HuH-7 (cell line): ENCODE data around the gene SLX4IP.

ENCODE experiments used
- DNase-seq: peaks from one replicate; pipeline ENCODE4 v3.0.0; 2011; ENCODE audit warnings: low spot score

Gene SLX4IP

DNA sequence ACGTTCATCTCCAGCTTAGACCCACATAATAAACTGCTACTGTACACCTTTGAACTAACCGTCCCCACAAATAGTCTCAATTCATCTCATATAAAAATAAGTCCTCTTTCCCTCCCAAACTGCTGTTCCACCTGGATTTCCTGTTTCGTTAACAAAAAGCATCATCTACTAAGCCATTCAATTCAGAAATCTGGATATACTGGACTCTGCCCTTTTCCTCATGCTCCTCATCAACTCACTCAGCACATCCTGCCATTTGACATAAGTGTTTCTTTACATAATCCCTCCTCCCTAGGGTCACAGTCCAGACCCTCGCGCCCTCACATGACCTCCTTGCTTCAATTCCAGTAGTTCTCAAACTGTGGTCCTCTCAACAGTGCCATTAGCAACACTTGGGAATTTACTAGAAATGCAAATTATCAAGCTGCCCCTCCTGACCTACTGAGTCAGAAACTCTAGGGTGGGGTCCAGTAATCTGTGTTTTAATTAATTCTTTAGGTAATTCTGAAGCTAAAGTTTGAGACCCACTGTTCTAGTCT, 5.6 kb upstream of the SLX4IP start:
- DNase-seq, result peak; percentile 86

DNA sequence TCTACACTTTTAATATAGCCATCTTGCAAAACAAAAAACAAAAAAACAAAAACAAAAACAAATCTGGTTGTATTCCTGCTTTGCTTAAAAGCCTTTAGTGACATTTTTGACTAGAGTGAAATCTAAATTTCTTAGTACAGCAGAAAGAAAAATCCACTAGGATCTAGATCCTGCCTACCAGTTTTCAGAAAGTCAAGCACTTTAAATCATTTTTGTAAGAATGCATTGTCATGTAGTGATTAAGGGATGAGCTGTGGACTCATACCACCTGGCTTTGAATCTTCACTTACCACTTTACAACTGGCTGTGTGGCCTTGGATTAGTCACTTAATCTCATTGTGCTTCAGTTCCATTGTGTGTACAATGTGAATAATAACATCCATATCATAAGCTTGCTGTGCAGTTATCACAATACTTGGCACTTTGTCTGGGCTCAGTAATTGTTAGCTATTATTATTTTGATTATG, 5.1 kb upstream of the SLX4IP start:
- DNase-seq, result no peak

DNA sequence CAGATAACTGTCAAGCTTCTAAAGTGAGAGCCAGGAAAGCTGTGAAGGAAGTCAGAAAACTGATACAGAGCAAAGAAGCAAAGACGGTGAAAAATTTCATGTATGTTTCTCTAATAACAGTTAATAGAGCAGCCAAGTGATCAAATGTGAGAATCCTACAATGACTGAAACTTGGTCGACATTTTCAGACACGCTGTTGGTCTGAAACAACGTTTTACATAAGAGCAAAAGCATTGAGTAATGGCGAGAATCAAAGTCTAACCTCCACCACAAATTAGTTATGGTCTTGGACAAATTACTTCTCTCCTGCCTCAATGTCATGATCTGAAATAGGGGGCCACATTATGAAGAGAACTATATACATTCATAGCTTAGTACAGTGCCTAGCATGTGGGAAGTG, 4.4 kb upstream of the SLX4IP start:
- DNase-seq, result no peak

DNA sequence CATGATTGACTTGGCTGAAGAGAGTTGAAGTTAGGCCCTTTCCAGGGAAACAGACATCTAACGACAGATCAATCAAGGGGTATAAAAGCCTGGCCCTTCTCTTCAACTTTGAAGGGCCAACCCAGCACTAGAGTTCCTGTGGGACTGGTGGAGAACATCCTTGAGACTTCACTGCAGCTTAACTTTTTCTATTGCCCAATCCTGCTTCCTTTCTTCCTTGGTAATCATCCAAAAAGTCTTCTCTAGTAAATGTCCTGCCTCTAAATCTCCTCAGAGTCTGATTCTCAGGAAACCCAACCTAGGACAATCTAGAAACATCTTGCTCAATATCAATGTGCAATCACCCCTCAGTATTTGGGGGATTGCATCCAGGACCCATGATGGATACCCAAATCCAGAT, 3.0 kb upstream of the SLX4IP start:
- DNase-seq, result no peak

DNA sequence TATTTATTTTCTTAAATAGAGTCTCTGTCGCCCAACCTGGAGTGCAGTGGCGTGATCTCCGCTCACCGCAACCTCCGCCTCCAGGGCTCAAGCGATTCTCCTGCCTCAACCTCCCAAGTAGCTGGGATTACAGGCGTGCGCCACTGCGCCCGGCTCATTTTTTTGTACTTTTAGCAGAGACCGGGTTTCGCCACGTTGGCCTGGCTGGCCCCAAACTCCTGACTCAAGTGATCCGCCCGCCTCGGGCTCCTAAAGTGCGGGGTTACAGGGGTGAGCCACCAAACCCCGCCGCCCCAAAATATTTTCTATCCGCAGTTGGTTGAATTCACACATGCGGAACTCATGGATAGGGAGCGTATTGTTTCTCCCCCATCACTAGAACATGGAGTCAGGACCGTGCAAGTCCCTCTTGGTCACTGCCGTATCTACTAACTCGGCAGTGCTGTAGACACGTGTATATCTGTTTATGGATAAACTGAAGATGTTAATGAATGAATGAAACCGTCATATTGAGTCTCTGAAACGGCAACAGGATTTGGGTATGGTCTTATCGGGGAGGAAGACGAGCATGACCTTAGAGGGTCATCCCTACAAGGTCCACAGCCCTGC, 2.0 kb upstream of the SLX4IP start:
- DNase-seq, result no peak

DNA sequence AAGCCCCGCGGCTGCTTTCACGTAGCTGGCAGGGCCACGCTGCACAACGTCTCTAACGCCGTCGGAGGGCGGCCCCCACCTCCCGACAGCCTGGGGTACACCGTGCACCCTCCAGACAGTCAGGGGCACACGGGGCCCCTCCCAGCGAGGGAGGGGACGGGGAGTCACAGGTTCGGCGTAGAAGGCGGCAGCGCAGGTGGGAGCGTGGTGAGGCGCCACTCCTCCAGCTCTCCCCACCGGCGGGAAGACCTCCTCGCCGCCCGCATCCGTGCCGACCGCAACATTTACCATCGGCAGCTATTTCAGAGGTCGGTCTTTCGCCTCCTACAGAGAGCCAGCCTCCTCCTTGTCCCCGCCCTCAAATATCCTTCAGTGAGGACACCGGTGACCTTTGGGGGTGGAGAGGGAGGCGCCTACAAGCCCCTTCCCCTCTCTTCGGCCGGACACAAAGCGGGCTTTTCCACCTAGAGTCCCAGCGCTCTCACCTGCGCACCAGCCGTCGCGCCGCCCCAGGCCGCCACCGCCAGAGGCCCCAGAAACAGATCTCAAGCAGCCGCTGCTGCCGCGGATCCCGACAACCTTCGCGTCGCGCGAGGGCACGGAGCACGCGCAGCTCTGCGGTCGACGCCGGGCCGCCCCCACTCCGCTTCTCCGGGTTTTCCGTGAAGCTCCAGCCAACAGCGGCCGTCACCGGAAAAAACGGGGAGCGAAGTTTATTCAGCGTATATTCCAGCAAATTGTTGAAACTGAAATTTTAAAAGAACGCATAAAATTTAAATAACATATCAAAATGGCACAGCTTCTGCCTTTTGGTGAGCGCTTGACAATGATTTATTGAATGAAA, 1.3 kb upstream of the SLX4IP start, which contains the start of gene MKKS:
TSS of gene MKKS (minus strand) at position 600 of the 844 bp plus-strand sequence. CDS start 20,708 bp downstream, outside the sequence.
- peak; percentile 90 for DNase-seq

DNA sequence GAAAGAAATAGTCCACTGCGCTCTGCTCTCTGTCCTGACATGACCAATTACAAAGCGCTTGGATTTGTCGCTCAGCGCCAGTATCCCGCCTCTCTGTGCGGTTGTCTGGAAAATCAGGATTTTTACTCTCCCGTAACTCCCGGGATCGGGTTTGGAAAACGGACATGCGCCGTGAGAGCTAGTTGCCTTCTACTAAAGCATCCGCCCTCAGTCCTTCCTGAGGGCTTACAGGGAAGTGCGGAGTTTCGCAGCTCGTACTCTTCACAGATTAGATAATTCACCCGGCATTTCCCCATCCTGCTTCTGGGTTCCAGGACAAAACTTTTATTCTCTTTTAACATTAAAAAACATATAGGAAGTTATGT, 656 bp upstream of the SLX4IP start:
- DNase-seq, result peak; percentile 91

DNA sequence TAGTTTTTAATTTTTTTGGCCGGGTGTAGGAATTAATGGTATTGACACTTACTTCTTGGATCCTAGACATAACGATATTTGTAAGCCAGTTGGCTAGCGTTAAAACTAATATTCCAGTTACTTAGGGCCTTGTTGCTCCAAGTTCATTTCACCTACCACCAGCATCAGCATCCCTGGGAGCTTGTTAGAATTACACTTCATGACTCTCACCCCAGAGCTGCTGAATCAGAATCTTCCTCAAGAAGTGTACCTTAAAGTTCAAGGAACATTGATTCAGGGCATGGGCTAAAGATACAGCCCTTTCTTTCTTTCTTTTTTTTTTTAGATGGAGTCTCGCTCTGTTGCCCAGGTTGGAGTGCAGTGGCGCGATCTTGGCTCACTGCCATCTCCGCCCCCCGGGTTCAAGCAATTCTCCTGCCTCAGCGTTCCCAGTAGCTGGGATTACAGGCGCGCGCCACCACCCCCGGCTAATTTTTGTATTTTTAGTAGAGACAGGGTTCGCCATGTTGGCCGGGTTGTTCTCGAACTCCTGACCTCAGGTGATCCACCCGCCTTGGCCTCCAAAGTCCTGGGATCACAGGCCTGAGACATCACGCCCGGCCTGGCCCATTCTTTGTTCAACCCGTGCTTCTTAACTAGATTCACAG, 1.1 kb downstream of the SLX4IP start:
- DNase-seq, result no peak

DNA sequence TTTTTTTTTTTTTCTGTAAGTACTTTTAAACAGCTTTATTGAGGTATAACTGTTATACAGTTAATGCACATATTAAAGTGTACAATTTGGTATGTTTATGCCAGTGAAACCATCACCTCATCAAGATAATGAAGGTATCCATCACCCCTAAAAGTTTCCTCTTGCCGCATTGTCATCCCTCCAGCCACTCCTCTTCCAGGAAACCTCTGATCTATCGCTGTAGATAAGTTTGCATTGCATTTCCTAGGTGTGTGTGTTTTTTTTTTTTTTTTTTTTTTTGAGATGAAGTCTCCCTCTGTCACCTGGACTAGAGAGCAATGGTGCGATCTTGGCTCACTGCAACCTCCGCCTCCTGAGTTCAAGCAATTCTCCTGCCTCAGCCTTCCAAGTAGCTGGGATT, 3.1 kb downstream of the SLX4IP start:
- no peak for DNase-seq

DNA sequence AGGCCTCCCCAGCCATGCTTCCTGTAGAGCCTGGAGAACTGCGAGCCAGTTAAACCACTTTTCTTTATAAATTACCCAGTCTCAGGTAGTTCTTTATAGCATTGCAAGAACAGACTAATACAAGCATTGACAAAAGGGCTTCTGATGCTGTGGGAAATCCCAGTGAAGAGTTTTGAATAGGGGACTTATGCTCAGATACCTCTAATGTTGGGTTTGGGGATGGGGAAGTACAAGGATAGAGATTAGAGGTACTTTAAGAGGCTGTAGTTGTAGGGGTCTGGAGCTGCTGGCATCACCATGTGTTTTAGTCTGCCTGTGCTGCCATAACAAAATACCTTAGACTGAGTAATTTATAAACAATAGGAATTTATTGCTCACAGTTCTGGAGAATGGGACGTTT, 8.8 kb downstream of the SLX4IP start:
- DNase-seq, result no peak

DNA sequence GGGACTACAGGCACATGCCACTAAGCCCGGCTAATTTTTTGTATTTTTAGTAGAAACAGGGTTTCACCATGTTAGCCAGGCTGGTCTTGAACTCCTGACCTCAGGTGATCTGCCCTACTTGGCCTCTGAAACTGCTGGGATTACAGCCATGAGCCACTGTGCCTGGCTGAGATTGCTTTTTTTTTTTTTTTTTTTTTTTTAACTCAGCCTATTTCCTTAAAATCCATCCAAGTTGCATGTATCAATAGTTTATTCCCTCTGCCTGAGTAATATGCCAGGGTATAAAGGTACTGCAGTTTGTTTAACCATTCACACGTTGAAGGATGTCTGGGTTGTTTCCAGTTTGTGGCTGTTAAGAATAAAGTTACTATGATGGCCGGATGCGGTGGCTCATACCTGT, 10.7 kb downstream of the SLX4IP start:
- DNase-seq, result no peak

DNA sequence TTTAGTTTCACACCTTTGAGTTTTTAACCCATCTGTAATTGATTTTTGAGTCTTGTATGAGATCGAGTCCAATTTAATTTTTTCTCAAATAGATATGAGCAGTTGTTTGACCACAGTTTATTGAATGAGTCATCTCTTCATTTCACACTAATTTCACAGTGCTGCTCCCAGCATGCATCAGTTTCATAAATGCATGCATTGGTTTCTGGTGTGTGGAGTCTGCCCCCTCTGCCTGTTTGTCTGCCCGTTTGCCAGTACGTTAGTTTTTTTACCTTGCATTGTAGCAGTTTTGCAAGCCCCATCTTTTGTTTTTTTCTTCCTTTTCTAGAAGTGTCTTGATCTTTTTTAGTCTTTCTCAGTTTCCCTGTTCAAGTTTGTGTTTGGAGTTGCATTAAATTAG, 11.9 kb downstream of the SLX4IP start:
- no peak for DNase-seq

DNA sequence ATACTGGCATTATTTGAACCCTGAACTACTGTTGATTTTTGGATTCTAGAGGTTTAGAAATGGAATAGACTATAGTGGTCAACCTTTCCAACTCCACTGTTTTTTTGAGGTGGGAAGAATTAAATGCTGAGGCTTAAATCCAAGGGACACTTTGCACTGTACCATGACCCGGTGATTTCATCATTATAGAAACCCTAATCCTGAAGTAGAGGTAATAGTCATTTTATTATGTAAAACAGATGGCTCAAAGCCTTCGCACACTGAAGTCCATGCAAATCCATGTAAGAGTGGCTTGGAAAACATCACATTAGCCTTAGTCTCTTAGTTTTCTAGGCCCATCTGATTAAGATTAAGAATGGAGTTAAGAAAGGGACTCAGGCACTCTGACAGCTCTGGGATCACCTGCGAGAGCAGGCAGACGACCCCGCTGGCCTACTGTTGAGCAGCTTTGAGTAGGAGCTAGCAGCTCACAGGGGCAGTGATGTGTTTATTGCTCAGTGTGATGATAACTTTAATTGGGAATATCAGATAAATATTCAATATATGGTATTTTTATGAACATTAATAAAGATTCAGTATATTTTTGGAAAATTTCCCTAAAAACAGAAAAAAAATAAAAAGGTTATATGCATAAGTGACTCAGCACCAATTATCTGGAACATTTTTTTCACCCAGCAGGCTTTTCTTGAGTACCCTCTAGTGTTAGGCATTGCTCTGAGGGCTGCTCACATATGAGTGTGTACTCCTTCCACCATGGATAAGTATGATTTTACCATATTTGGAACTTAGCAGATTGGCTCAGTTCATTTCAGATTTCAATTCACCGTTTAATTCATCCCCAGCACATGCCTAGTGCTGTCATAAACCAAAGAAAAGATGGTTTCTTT, 13.4 kb downstream of the SLX4IP start:
- no peak for DNase-seq

DNA sequence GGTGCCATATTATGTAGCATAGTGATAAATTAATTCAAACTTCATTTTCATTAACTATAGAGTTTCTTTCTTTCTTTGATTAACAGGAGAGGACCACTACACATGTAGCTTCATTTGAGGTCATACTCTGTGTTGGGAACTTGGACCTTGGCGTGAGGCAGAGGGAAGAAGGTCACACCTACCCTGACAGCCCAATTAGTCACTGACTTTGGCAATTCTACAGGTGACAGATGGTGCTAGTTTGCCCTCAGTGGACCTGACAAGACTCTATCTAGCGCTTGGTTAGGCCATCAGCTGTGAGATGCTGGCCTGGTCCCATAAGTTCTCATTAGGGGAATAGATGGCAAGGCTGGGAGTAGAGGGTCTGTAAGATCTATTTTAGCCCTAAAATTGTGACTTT, 14.2 kb downstream of the SLX4IP start:
- DNase-seq, result no peak

DNA sequence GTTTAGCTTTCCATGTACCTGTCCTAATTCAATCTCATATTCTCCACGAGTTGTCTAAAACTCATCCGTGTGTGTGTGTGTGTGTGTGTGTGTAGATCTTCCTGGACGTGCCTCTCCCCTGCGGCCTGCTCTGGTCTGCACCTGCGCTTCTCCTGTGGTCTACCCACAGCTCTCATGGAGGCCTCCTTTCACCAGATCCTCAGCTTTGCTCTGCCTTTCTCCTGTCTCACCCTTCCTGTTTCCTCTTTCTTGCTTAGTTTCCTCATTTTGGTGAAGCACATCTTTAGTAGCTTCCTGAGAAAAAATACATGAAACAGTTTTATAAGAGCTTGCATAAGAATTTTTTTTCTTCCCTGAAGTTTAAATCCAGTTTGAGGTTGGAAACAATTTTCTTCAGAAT, 18.1 kb downstream of the SLX4IP start:
- DNase-seq, result no peak

DNA sequence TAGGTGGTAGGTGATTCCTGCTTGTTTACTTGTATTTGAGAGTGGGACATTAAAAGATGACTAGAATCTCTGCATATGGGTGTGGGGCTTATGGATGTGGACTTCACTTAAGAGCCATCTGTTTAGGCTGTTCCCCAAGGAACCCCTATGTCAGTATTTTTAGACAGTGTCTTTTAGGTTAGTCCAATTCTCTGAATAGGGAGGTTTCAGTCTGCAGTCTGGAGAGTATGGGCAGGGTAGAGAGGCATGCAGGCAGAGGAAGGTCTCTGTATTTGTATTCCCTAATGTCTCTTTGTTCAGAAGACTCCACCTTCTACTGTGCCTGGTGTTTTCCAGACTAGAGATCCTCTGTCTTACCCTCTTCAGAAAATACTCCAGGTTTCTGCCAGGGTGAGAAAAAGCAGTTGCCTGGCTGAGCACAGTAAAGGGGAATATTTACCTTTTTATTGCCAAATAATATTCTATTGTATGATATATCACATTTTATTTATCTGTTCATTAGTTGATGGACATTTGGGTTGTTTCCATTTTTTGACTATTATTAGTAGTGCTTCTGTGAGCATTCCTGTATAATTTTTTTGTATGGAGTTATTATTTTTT, 19.1 kb downstream of the SLX4IP start:
- DNase-seq, result no peak

DNA sequence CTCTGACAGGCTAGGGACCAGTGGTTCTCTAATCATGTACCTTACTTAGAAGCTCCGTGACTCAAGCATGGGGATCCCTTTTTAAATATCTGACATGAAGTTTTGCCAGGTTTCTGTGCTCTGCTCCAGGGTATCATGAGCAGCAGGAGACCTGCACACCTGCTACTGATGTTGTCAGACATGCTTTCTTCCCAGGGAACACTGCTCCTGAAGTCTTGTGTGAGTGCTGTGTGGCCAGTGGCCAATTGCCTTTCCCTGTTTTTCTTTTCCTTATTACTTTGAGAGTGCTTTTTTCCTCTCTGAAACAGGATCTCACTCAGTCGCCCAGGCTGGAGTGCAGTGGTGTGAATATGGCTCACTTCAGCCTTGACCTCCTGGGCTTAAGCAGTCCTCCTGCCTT, 26.4 kb downstream of the SLX4IP start:
- no peak for DNase-seq

DNA sequence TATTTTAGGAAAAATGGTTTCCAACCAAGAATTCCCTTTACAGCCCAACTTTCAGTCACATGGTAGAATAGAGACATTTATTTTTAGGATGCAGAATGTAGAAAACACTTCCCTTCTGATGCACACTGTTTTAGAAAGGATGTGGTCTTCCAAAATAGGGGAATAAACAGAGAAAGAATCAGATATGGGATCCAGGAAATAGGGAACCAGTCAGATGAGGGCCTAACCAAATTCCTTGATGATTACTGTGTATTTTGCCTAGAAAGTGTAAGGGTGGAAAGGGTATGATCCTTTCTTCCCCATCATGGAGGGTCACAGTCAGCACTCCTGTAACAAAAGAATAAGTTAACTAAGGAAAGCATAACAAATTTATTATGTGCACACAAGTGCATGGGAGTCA, 27.4 kb downstream of the SLX4IP start:
- DNase-seq, result no peak

DNA sequence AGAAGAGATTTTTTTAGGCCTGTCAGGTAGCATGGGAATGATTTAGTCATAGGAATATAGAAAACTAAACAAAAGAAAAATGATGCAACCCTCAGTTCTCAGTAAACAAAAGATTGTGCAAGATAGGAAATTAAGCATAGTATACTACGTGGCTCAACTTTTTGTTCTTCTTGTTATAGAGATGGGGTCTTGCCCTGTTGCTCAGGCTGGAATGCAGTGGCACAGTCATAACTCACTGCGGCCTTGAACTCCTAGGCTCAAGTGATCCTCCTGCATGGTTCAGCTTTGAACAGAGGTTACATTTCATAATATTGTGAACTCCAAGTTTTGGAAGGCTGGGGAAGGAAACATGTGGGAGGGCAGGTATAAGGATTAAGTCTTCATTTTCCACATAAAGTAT, 28.5 kb downstream of the SLX4IP start:
- no peak for DNase-seq

DNA sequence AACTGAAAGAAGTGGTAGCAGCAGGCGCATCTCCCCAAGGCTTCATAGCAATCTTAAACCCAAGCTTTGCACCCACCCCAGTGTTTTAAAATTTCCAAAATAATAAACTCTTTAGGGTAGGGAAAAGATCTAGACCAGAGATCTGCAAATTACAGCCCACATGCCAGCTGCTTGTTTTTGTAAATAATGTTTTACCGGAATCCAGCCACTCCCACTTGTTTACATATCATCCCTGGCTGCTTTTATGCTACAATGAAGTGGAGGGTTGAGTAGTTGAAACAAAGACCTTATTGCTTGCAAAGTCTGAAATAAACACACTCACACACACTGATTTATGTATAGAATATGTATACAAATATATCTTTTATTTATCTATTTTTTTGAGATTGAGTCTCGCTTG, 30.0 kb downstream of the SLX4IP start:
- DNase-seq, result no peak

DNA sequence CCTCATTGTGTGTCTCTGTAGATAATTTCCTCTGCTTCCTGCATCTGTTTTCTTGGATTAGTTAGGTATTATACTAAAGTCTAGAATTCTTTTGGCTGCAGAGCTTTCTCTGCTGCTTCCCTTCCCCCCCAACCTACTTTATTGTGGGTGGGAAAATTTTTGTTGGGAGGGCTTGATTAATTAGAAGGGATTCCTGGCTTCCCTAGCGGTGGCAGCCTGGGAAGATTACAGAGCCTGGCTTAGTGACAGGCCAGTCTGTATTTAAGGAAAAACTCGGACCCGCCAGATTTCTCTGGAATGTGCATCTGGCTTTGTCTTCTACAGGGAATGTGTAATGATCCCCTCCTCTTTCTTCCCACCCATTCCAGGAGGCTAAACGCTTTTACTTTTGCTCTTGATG, 31.2 kb downstream of the SLX4IP start:
- no peak for DNase-seq

DNA sequence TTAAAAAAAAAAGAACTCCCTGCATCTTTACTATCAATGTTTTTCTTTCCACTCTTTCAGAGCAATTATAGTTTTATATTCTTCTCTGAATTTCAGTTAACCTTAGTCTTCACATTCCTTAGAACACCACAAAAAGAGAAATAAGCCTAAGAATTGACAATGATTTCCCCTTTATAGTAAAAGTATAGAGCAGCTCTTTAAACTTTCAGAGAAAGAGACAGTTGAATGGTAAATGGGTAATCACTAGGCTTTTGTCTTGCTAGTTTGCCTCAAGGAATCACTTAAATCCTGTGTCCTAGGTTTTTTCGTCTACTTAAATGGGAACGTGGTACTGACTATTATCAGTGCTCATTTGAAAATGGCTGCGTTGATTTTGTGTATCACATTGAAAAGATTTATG, 31.8 kb downstream of the SLX4IP start:
- no peak for DNase-seq
